AG10803 (cell line): ENCODE measurements around the gene SMIM29.
"Not testable (repeated sequence)": the region's sequence is repeated elsewhere in the genome, so short reads cannot be mapped to it uniquely, and the experiment has no call there.

ENCODE experiments used
- DNase-seq: peaks from one replicate; pipeline ENCODE4 v3.0.0; 2010; ENCODE audit warnings: low read depth
- H3K4me3 ChIP-seq: 2 replicates; pipeline ENCODE4 v1.5.1; 2011; ENCODE audit warnings: mild to moderate bottlenecking, low read length, control low read depth
- TF ChIP-seq, protein P1 (sequence below): conservative IDR thresholded peaks from 2 replicates; pipeline ENCODE4 v1.5.1; 2011; ENCODE audit warnings: mild to moderate bottlenecking, low read length, control low read depth, inconsistent platforms

Gene SMIM29

DNA sequence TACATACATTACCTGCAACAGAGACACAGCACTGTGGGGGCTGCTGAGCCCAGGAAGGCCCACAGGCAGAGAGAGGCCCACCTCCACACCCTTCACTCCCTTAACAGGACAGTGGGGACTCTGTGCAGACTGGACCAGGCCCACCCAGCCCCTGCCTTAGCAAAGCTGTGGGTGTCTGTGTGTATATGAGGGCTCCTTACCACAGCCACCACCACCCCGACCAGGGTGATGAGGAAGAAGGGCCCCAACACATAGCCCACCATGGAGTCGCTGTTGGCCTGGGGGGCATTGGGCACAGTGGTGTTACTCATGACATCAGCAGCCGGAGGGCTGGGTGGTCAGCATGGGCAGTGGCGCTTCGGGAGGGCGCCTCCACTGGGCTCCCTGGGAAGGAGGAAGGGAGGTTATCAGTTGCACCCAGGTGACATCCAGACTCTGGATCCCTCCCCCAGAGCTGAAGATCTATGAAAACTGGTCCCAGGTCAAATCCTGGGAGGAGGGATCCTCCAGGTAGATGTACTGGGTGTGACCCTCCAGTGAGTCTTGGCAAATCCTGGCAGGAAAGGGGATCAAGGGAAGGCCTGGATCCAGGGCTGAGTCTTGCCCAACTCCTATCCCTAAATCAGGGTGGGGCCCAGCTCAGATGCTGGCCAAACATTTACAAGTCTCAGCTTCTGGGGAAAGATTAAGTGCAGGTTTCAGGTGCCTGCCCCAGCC is 1.2 kb downstream of the SMIM29 start:
- DNase-seq = no peak
- H3K4me3 ChIP-seq = no peak overlapping the region
- TF ChIP-seq, protein P1, sequence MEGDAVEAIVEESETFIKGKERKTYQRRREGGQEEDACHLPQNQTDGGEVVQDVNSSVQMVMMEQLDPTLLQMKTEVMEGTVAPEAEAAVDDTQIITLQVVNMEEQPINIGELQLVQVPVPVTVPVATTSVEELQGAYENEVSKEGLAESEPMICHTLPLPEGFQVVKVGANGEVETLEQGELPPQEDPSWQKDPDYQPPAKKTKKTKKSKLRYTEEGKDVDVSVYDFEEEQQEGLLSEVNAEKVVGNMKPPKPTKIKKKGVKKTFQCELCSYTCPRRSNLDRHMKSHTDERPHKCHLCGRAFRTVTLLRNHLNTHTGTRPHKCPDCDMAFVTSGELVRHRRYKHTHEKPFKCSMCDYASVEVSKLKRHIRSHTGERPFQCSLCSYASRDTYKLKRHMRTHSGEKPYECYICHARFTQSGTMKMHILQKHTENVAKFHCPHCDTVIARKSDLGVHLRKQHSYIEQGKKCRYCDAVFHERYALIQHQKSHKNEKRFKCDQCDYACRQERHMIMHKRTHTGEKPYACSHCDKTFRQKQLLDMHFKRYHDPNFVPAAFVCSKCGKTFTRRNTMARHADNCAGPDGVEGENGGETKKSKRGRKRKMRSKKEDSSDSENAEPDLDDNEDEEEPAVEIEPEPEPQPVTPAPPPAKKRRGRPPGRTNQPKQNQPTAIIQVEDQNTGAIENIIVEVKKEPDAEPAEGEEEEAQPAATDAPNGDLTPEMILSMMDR = no peak

DNA sequence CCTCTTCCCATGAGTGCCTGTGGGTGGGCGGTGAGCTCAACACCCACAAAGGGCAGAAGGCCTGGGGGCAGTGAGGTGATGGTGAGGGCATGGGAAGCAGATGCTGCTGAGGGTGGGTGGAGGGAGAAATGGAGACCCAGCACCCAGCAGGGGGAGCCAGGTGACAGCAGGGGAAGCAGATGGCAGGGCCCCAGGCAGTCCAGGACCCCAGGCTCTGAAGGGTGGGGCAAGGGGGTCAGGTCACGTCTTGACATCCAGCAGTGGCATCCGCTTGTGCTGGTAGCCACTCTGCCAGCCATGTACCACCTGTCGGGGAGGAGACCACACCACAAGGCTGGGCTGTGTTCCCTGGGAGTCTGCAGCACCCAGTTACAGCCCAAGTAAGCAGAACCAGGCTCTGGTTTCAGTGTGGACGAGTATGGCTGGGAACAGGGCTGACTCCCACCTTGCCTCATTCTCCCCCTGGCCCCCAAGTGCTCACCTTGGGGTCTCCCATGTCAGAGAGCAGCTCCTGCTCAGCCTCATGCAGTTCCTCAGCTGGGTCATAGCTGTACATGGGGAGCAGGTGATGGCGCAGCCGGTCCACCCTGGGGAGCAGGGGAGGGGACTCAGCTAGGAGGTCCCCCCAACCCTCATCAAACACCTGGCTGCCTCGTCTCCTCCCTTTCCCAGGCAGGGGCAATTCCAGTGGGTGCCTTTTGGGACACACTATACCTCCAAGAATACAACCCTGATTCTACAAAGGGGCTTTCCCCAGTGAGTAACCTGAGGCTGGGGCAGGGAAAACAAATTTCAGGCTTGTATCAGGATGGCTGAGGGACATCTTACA is 2.0 kb downstream of the SMIM29 start:
- no peak for DNase-seq
- TF ChIP-seq, protein P1 = peak; percentile 41
- no peak overlapping the region for H3K4me3 ChIP-seq

DNA sequence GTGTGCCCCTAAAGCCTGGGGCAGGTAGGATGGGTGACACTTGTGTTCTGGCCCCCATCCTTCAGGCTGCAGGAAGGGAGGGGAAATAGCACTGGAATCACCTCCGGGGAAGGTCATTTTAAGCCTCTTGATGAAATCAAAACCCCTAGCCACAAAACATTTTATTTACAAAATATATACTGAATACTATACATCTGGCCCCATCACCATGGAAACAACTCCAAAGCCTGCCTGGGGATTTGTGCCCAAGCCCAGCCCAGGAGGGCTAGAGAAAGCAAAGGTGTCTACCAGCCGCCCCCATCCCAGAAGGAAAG is 2.6 kb downstream of the SMIM29 start:
- DNase-seq = no peak
- TF ChIP-seq, protein P1 = no peak
- no peak overlapping the region for H3K4me3 ChIP-seq

DNA sequence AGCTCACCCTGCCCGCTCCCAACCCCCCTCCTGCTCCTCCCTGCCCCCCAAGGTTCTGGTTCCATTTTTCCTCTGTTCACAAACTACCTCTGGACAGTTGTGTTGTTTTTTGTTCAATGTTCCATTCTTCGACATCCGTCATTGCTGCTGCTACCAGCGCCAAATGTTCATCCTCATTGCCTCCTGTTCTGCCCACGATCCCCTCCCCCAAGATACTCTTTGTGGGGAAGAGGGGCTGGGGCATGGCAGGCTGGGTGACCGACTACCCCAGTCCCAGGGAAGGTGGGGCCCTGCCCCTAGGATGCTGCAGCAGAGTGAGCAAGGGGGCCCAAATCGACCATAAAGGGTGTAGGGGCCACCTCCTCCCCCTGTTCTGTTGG is 3.1 kb downstream of the SMIM29 start:
- not testable (repeated sequence) for H3K4me3 ChIP-seq, DNase-seq

DNA sequence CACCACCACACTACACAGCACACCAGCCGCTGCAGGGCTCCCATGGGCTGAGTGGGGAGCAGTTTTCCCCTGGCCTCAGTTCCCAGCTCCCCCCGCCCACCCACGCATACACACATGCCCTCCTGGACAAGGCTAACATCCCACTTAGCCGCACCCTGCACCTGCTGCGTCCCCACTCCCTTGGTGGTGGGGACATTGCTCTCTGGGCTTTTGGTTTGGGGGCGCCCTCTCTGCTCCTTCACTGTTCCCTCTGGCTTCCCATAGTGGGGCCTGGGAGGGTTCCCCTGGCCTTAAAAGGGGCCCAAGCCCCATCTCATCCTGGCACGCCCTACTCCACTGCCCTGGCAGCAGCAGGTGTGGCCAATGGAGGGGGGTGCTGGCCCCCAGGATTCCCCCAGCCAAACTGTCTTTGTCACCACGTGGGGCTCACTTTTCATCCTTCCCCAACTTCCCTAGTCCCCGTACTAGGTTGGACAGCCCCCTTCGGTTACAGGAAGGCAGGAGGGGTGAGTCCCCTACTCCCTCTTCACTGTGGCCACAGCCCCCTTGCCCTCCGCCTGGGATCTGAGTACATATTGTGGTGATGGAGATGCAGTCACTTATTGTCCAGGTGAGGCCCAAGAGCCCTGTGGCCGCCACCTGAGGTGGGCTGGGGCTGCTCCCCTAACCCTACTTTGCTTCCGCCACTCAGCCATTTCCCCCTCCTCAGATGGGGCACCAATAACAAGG is 3.6 kb downstream of the SMIM29 start:
- not testable (repeated sequence) for DNase-seq, H3K4me3 ChIP-seq

DNA sequence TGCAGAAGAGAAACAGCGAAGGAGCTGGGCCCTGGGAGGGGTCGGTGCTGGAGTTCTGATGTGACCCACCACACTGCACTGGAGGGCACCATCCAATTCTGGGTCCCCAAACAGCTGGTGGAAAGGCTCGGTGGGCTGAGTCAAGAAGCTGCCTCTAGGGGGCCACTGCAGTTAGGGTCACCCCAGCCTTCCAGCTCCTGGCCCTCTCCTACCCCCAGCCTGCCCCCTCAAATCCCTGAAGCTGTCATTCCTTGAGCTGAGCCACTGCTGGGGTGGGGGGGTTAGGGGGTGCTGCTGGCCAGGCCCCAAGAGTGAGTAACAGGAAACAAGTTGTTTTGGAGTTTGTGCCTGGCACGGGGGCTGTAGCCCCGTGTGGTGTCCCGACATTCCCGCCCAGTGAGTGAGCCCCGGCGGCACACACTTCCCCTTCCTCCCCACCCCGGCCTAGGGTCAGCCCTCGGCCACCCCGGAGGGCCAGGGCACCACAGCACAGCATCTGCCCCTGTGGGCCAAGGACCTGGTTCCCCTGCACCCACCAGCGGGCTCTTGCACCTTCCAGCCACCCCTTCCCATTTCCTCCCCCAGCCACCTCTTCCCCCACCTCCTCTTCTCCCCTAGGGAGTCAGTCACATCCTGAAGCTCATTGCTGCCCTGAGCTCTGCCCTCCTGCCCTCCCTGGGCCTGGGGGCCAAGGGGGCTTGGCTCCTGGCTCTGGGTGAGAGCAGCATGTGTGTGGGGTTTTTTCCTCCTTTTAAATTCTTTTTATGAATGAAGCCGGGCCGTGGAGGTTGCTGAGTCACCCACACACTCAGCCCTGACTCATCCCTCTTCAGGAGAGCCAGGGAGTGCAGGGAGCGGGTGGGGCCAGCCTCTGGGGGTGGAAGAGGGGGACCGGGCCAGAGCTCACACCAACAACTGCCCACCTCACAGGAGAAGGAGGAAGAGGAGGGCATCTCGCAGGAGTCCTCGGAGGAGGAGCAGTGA is 4.6 kb downstream of the SMIM29 start:
- TF ChIP-seq, protein P1 = peak; percentile 54
- H3K4me3 ChIP-seq = peak overlapping the region; percentile 24
- peak; percentile 85 for DNase-seq

DNA sequence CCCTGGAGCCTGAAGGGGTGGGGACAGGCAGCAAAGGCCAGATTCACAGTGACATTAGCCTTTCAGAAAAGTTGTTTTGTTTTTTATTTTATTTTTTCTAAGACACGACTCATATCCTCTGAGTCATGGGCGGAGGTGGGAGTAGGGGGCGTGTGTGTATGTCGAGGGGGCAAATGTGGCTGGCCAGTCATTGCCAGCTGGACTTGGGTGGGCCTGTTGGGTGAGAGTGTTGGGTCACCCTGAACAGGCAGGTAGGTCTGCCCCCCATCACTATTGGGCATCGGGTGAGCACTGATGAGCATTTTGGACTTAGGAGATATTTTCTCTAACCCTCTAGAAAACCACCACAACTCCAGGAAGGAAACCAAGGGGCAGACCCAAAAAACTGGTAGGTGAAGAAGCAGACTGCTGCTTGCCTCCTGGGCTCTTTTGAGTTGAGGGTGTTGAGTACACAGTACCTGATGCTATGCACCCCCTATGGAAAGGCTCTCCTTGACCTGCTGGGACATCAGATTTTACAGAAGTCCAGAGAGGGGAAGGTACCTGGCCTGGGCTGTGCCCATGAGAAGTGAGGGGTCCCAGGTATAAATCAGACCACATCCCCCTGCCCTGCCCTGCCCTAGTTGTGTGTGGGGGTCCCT is 5.6 kb downstream of the SMIM29 start:
- no peak overlapping the region for H3K4me3 ChIP-seq
- TF ChIP-seq, protein P1 = no peak
- no peak for DNase-seq
